ENCODE results near the gene SMIM23.

The SMIM23 gene

GRCh38 chr5:171821286-171821685 lies 35.7 kb downstream of the SMIM23 start:
- no peak for DNase-seq

GRCh38 chr5:171823269-171823668 lies 37.7 kb downstream of the SMIM23 start:
- no peak for DNase-seq

GRCh38 chr5:171825051-171825450 lies 39.4 kb downstream of the SMIM23 start:
- DNase-seq: no peak

GRCh38 chr5:171826132-171826531 lies 40.5 kb downstream of the SMIM23 start:
- no peak for DNase-seq

GRCh38 chr5:171827162-171827561 lies 41.5 kb downstream of the SMIM23 start:
- no peak for DNase-seq

GRCh38 chr5:171830686-171831085 lies 45.1 kb downstream of the SMIM23 start:
- DNase-seq: no peak

- DNase-seq: no peak
Measured at GRCh38 chr5:171832775-171833174, 47.2 kb downstream of the SMIM23 start.

- no peak for DNase-seq
Measured at GRCh38 chr5:171834461-171834860, 48.8 kb downstream of the SMIM23 start.

GRCh38 chr5:171835066-171835465 lies 49.4 kb downstream of the SMIM23 start:
- no peak for DNase-seq

- no peak for DNase-seq
Measured at GRCh38 chr5:171837522-171837921, 51.9 kb downstream of the SMIM23 start.

- DNase-seq: no peak
Measured at GRCh38 chr5:171838066-171838465, 52.4 kb downstream of the SMIM23 start.

- DNase-seq: no peak
Measured at GRCh38 chr5:171839112-171839511, 53.5 kb downstream of the SMIM23 start.

GRCh38 chr5:171840066-171840465 lies 54.4 kb downstream of the SMIM23 start:
- peak; percentile 15 for DNase-seq
